Caco-2 (cell line): ENCODE measurements around the gene CUEDC2. TPM values are rescaled to one million over a fixed set of nuclear protein-coding genes. Genes with fewer than 3 reads are reported as not detected.
A peak's percentile ranks its signal among the peaks of the same experiment; 100 is the strongest.

Experiments
- BruUV-seq: library from RNA; stranded (reverse); fragments of 400-500 nt; replicated peaks from 2 replicates; lab custom pipeline; 2021; lab: Mats Ljungman, UMichigan
- CTCF ChIA-PET: fragments of 300-600 bp; sonication (Branson Sonifier 250); formaldehyde crosslinking; loops from one replicate; lab custom pipeline; 2022; ENCODE audit warnings: antibody characterized with exemption; lab: Charles Lee
- POLR2A ChIA-PET: fragments of 300-600 bp; sonication (Branson Sonifier 250); formaldehyde crosslinking; loops from one replicate; lab custom pipeline; 2022; ENCODE audit warnings: antibody characterized with exemption; lab: Charles Lee
- DNase-seq, 2 experiments: peaks; one replicate each; pipeline versions ENCODE4 v3.0.0 to v3.0.0-alpha.2; 2020 to 2022
- H3K27me3 ChIP-seq: replicated peaks from 2 replicates; pipeline ENCODE4 v1.6.0; 2011; ENCODE audit warnings: low read length; ENCODE audit not compliant: control insufficient read depth, insufficient read depth
- H3K36me3 ChIP-seq: 2 replicates; pipeline ENCODE4 v1.5.1; 2011; ENCODE audit warnings: low read length; ENCODE audit not compliant: control insufficient read depth, insufficient read depth
- H3K4me1 ChIP-seq: fragments of 250-450 bp; sonication (Bioruptor Pico); 2 replicates; pipeline ENCODE4 v1.5.1; 2020; ENCODE audit warnings: mild to moderate bottlenecking
- H3K4me3 ChIP-seq: 2 replicates; pipeline ENCODE4 v1.5.1; 2011; ENCODE audit warnings: low read depth, mild to moderate bottlenecking, control low read depth, low read length
- H3K9me3 ChIP-seq: fragments of 250-450 bp; sonication (Bioruptor Pico); 2 replicates; pipeline ENCODE4 v1.5.1; 2020; ENCODE audit warnings: mild to moderate bottlenecking, moderate library complexity
- H3K27ac Mint-ChIP-seq: one replicate; pipeline ENCODE4 v1.8.0; 2022; ENCODE audit warnings: mixed read lengths; ENCODE audit not compliant: unreplicated experiment
- H3K27me3 Mint-ChIP-seq: one replicate; pipeline ENCODE4 v1.8.0; 2022; ENCODE audit warnings: mixed read lengths; ENCODE audit not compliant: insufficient read depth, unreplicated experiment
- H3K36me3 Mint-ChIP-seq: one replicate; pipeline ENCODE4 v1.8.0; 2022; ENCODE audit warnings: mild to moderate bottlenecking, mixed read lengths; ENCODE audit not compliant: insufficient read depth, unreplicated experiment
- H3K4me1 Mint-ChIP-seq: one replicate; pipeline ENCODE4 v1.8.0; 2022; ENCODE audit warnings: low read depth, mixed read lengths; ENCODE audit not compliant: unreplicated experiment
- H3K4me3 Mint-ChIP-seq: one replicate; pipeline ENCODE4 v1.8.0; 2022; ENCODE audit warnings: mild to moderate bottlenecking, moderate library complexity, mixed read lengths; ENCODE audit not compliant: unreplicated experiment
- H3K9me3 Mint-ChIP-seq: one replicate; pipeline ENCODE4 v1.8.0; 2022; ENCODE audit warnings: mixed read lengths; ENCODE audit not compliant: unreplicated experiment
- intact Hi-C: fragments of 100-400 bp; cut with micrococcal nuclease; formaldehyde crosslinking; loops from one replicate; pipeline ENCODE4 v1.10.0; 2022; ENCODE audit not compliant: unreplicated experiment
- total RNA-seq: library from RNA; stranded (reverse); gene quantifications from 2 replicates; pipeline ENCODE4 v1.2.3, GENCODE V29; 2022
- TF ChIP-seq, protein P1 (sequence below), 2 experiments: fragments of 200-600 bp in 1 of 2; IDR thresholded peaks; 1 replicate in 1 of 2; 2 replicates in 1 of 2; pipeline versions ENCODE4 v1.5.1 to v1.8.0; 2011 to 2022; ENCODE audit warnings: antibody characterized with exemption in 1 of 2, control low read depth in 1 of 2, inconsistent platforms in 1 of 2, low read depth in 1 of 2, low read length in 1 of 2, mild to moderate bottlenecking in 1 of 2, moderate library complexity in 1 of 2; ENCODE audit not compliant: insufficient read depth in 1 of 2, severe bottlenecking in 1 of 2, unreplicated experiment in 1 of 2

The CUEDC2 gene
- total RNA-seq, 1 experiment from 2014 or later, result 32.1 TPM

DNA sequence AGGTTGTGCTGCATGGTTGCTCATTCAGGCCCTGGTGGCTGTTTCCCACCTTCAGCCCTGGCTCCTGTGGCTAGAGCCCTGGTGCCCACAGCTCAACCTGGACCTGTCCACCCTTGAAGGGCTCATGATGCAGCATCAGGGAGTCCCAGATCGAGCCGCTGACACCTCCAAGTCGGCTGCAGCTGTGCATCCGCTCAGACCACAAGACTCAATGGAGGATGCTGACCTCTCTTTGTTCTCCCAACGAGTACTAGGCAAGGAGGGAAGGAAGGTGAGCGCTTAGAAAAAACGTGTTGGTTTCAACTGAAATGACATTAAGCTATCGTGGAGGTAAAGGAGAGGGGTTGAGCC, 28.4 kb upstream of the CUEDC2 start:
- peaks cover 24% of the 10 kb centered on the region for H3K4me1 Mint-ChIP-seq
- no peak for DNase-seq
- H3K4me3 ChIP-seq, result peak overlapping the region; percentile 20; the same call in 1 of the 2 replicates
- no peaks in the 10 kb centered on the region for H3K36me3 ChIP-seq
- no peaks in the 10 kb centered on the region for H3K9me3 ChIP-seq
- H3K27me3 ChIP-seq, result no peaks in the 10 kb centered on the region
- BruUV-seq, result no TSS peak
- peak overlapping the region; percentile 96 for H3K4me3 Mint-ChIP-seq
- peak overlapping the region; percentile 78 for H3K27ac Mint-ChIP-seq
- H3K9me3 Mint-ChIP-seq, result no peaks in the 10 kb centered on the region
- H3K36me3 Mint-ChIP-seq, result peaks cover 35% of the 10 kb centered on the region
- CTCF ChIA-PET, result interaction anchor here (0.8 to 1.0 kb wide), 2 partner anchors 19 to 123 kb away, joined by 3 read pairs; no protein-coding TSS in a partner anchor
- peaks cover 38% of the 10 kb centered on the region for H3K4me1 ChIP-seq
- no peaks in the 10 kb centered on the region for H3K27me3 Mint-ChIP-seq
- TF ChIP-seq, protein P1, sequence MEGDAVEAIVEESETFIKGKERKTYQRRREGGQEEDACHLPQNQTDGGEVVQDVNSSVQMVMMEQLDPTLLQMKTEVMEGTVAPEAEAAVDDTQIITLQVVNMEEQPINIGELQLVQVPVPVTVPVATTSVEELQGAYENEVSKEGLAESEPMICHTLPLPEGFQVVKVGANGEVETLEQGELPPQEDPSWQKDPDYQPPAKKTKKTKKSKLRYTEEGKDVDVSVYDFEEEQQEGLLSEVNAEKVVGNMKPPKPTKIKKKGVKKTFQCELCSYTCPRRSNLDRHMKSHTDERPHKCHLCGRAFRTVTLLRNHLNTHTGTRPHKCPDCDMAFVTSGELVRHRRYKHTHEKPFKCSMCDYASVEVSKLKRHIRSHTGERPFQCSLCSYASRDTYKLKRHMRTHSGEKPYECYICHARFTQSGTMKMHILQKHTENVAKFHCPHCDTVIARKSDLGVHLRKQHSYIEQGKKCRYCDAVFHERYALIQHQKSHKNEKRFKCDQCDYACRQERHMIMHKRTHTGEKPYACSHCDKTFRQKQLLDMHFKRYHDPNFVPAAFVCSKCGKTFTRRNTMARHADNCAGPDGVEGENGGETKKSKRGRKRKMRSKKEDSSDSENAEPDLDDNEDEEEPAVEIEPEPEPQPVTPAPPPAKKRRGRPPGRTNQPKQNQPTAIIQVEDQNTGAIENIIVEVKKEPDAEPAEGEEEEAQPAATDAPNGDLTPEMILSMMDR (IDR thresholded peaks at IDR 0.05; ENCODE audit: insufficient read depth in 1 of 2, low read depth in 1 of 2, low read length in 1 of 2, severe bottlenecking in 1 of 2, unreplicated experiment in 1 of 2), result no peak
- POLR2A ChIA-PET, result interaction anchor here (0.6 to 2.4 kb wide), 2 partner anchors 28 to 215 kb away, joined by 5 to 6 read pairs; partner anchors contain the start of genes CUEDC2 and GBF1
- intact Hi-C loops, result loop anchor here (1.0 to 2.0 kb wide), 3 partner anchors 11 to 41 kb away; partner anchors contain the start of genes ACTR1A and FBXL15

GRCh38 chr10:102458656-102459055, 26.3 kb upstream of the CUEDC2 start:
- Histone ChIP-seq H3K27me3 (no peaks in the 10 kb centered on the region), H3K36me3 (0 out of 2 replicates have a peak, but pooled peaks cover 1% of the 10 kb centered on the region), H3K4me3 (no peak overlapping the region), H3K4me1 (peaks cover 50% of the 10 kb centered on the region), H3K9me3 (no peaks in the 10 kb centered on the region)
- intact Hi-C loops, result no loop called here
- TF ChIP-seq, protein P1 (IDR thresholded peaks at IDR 0.05; ENCODE audit: insufficient read depth in 1 of 2, low read depth in 1 of 2, low read length in 1 of 2, severe bottlenecking in 1 of 2, unreplicated experiment in 1 of 2), result no peak
- POLR2A ChIA-PET, result interaction anchor here (1.1 kb wide), 1 partner anchor 8 kb away, joined by 3 read pairs; no protein-coding TSS in a partner anchor
- Mint-ChIP-seq H3K36me3 (peaks cover 44% of the 10 kb centered on the region), H3K4me3 (no peak overlapping the region), H3K4me1 (peaks cover 33% of the 10 kb centered on the region), H3K27ac (peak overlapping the region; percentile 64), H3K27me3 (no peaks in the 10 kb centered on the region), H3K9me3 (no peaks in the 10 kb centered on the region)
- no peak for DNase-seq
- no TSS peak for BruUV-seq
- CTCF ChIA-PET, result interaction anchor here (0.9 kb wide), 2 partner anchors 24 to 125 kb away, joined by 4 to 6 read pairs; no protein-coding TSS in a partner anchor

DNA sequence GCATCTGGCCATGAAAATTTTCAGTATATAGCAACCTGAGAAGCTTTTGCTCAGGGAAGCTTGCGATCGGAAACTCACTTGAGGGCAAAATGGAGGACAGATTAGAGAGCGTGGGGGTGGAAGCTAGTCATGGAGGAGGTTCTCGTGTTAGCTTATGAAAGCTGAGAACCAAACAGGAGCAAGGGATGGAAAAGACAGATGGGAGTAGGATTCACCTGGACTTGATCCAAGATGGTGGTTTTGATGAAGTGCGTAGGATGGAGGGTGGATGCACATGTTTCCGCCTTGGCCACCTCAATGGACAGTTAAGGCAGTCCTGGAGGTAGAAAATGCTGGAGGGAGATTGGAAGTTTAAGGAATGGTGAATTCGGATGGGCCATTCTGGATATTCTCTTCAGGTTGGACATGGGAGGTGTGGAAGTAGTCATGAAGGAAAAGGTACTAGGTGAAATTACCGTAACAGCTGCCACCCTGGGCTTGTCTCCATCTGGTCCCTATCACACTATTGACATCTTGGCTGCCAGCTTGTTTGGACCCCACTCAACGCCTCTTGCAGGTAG, 25.3 kb upstream of the CUEDC2 start:
- intact Hi-C loops, result no loop called here
- ChIA-PET CTCF (no interaction called here), POLR2A (no interaction called here)
- no TSS peak for BruUV-seq
- Histone ChIP-seq H3K4me3 (no peak overlapping the region), H3K4me1 (peaks cover 53% of the 10 kb centered on the region), H3K9me3 (no peaks in the 10 kb centered on the region), H3K36me3 (0 out of 2 replicates have a peak, but pooled peaks cover 1% of the 10 kb centered on the region), H3K27me3 (no peaks in the 10 kb centered on the region)
- H3K27me3 Mint-ChIP-seq, result no peaks in the 10 kb centered on the region
- no peak overlapping the region for H3K4me3 Mint-ChIP-seq
- no peak for DNase-seq
- no peaks in the 10 kb centered on the region for H3K9me3 Mint-ChIP-seq
- TF ChIP-seq, protein P1 (IDR thresholded peaks at IDR 0.05; ENCODE audit: insufficient read depth in 1 of 2, low read depth in 1 of 2, low read length in 1 of 2, severe bottlenecking in 1 of 2, unreplicated experiment in 1 of 2), result no peak
- H3K36me3 Mint-ChIP-seq, result peaks cover 45% of the 10 kb centered on the region
- peaks cover 31% of the 10 kb centered on the region for H3K4me1 Mint-ChIP-seq
- H3K27ac Mint-ChIP-seq, result no peak overlapping the region
